Lower leg skin (tissue), 4 donors: Measurements from ENCODE around the gene CDKL4. TPM values are rescaled to one million over a fixed set of nuclear protein-coding genes. Genes with fewer than 3 reads are reported as not detected.

Source experiments
- DNase-seq, 2 donors: peaks; one replicate each; pipeline ENCODE4 v3.0.0-alpha.2; 2019; ENCODE audit warnings: low spot score in 2 of 2
- H3K4me3 ChIP-seq: fragments of 200-600 bp; sonication (generic); 2 replicates; pipeline ENCODE4 v1.5.1; 2017; ENCODE audit warnings: mild to moderate bottlenecking, low read depth; ENCODE audit not compliant: poor library complexity, severe bottlenecking
- POLR2A ChIP-seq, 2 donors: fragments of 450-650 bp; IDR thresholded peaks; one replicate each; pipeline ENCODE4 v1.6.1; 2016 to 2017; ENCODE audit warnings: antibody characterized with exemption in 2 of 2, mild to moderate bottlenecking in 1 of 2, moderate library complexity in 1 of 2
- WGBS, 2 donors: methylation state at CpG; one replicate each; pipeline ENCODE4 v1.1.5; 2018; 5-methylcytosine and 5-hydroxymethylcytosine counted together
- intact Hi-C: fragments of 100-400 bp; cut with DNase I; formaldehyde crosslinking; loops from one replicate; pipeline ENCODE4 v1.15.0; 2023; ENCODE audit warnings: low total_unique reads
- total RNA-seq, 4 donors: library from RNA; depleted of rRNA; stranded (reverse); fragments of >200 nt; gene quantifications; one replicate each; pipeline ENCODE4 v1.1.0, GENCODE V29; 2016
- TF ChIP-seq, protein P1 (sequence below), 3 donors: fragments of 450-650 bp; IDR thresholded peaks; one replicate each; pipeline ENCODE4 v1.5.1; 2016; ENCODE audit warnings: antibody characterized with exemption in 3 of 3, mild to moderate bottlenecking in 3 of 3, moderate library complexity in 2 of 3

CDKL4 gene
- total RNA-seq, 4 donors from 2014 or later, result 0.74 to 1.1 TPM; not detected in 2

DNA sequence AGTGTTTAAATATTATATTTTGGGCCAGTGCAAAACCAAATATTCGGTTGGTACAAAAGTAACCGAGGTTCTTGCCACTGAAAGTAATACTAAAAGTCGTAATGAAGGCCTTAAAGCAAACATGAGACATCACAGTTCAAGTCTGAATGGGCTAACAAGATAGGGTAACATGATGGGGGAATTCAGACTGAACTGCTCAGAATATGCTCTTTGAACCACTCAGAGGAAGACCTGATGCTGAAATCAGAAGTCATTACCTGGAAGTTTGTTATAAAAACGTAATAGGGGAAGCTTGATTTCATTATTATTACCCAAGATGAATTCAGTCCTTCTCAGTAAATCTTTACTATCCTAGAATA lies 26.6 kb downstream of the CDKL4 start:
- TF ChIP-seq, protein P1, sequence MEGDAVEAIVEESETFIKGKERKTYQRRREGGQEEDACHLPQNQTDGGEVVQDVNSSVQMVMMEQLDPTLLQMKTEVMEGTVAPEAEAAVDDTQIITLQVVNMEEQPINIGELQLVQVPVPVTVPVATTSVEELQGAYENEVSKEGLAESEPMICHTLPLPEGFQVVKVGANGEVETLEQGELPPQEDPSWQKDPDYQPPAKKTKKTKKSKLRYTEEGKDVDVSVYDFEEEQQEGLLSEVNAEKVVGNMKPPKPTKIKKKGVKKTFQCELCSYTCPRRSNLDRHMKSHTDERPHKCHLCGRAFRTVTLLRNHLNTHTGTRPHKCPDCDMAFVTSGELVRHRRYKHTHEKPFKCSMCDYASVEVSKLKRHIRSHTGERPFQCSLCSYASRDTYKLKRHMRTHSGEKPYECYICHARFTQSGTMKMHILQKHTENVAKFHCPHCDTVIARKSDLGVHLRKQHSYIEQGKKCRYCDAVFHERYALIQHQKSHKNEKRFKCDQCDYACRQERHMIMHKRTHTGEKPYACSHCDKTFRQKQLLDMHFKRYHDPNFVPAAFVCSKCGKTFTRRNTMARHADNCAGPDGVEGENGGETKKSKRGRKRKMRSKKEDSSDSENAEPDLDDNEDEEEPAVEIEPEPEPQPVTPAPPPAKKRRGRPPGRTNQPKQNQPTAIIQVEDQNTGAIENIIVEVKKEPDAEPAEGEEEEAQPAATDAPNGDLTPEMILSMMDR (IDR thresholded peaks at IDR 0.05), result no peak
- TF ChIP-seq POLR2A (IDR thresholded peaks at IDR 0.05), result no peak
- no peak for DNase-seq
- 80 to 81% methylated on average over 4 of the region's 4 CpGs for WGBS, 2 donors
- H3K4me3 ChIP-seq, result no peak overlapping the region
- intact Hi-C loops, result no loop called here

DNA sequence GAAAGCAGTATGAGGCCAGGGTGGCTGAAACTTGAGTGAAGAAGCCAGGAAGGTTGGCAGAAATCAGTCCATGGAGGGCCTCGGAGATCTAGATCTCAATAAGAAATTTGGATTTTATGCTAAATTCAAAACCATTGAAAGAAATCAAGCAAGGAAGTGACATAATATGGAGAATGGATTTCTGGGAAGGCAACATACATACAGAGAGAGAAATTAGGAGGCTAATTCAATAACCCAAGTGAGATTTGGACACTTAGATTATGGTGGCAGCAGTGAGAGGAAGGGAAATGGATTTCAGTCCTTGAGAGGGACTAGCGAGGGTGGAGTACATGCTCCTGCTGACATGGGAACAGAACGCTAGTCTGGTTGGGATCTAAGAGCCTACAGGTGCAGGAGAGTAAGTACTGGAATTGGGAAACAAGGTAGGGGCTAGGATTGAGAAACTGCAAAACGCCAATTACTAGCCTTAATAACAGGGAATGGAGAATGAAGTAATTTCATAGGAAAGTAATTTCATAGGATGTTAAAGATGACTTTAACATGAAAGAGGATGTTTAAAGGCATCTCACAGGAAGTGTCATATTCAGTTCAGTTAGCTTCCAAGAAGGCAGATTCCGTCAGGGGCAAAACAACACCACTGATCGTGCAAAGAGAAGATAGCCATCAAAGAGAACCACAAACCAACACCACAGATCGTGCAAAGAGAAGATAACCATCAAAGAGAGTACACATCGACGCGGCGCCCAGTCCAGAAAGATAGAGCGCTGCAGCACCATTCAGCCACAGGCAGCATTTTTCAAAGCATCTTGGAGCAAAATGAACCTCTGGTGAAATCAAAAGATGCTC lies 27.2 kb downstream of the CDKL4 start:
- TF ChIP-seq, protein P1 (IDR thresholded peaks at IDR 0.05), result no peak
- TF ChIP-seq POLR2A (IDR thresholded peaks at IDR 0.05), result no peak
- WGBS, 2 donors, result 74 to 80% methylated on average over 12 of the region's 12 CpGs
- intact Hi-C loops, result no loop called here
- no peak overlapping the region for H3K4me3 ChIP-seq
- no peak for DNase-seq

DNA sequence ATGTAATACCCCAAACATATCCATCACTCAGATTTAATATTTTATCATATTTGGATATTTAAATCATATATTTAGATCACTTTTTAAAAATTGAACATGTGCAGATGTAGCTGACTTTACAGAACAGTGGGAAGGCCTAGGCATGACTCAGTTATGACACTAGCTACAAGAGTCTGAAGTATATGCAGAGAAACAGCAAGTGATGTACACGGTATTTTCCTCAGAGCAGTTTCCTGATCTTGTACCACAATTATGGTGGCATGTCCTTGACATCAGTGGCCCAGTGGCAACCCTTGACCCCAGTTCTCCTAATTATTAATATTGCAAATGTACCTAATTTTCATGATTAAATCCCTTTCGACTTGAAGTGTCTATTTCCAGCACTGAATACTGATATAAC lies 28.2 kb downstream of the CDKL4 start:
- no peak overlapping the region for H3K4me3 ChIP-seq
- DNase-seq, result no peak
- intact Hi-C loops, result no loop called here
- TF ChIP-seq, protein P1 (IDR thresholded peaks at IDR 0.05), result no peak
- TF ChIP-seq POLR2A (IDR thresholded peaks at IDR 0.05), result no peak
- WGBS, 2 donors, result 84 to 86% methylated on average over 2 of the region's 2 CpGs

DNA sequence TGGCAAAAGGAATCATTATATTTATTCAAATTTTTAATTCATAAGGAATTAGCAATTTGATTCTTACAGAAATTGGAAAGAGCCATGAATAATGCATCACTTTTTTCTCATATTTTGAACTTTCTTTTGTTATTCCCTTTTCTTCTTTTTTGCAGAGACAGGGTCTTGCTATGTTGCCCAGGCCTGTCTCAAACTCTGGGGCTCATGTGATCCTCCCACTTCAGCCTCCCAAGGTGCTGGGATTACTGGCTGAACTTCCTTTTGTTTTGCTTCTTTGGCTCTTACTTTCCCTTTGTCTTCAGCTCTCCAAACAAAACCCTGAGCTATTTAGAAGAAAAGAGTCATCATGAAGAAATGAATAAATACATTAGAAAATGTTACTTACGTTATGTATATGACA lies 30.8 kb downstream of the CDKL4 start:
- H3K4me3 ChIP-seq, result no peak overlapping the region
- intact Hi-C loops, result no loop called here
- no peak for DNase-seq
- 92 to 93% methylated on average over 1 of the region's 1 CpG for WGBS, 2 donors
- TF ChIP-seq, protein P1 (IDR thresholded peaks at IDR 0.05), result no peak
- no peak for TF ChIP-seq POLR2A (IDR thresholded peaks at IDR 0.05)

DNA sequence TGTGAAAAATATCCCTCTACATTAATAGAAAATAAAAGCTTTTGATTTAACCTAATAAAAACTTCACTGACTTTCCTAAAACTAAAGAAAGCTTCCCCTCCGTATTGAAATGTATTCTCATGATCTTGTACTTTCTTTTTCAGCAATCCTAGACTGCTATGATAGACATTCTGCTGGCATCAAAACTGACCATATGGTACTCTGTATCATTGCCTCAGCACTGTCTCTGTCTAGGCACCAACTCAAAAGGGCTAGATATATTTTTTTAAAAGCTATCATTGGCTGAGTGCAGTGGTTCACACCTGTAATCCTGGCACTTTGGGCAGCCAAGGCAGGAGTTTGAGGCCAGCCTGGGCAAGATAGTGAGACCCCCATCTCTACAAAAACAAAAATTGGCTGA lies 32.9 kb downstream of the CDKL4 start:
- intact Hi-C loops, result no loop called here
- DNase-seq, result no peak
- H3K4me3 ChIP-seq, result no peak overlapping the region
- 70 to 80% methylated on average over 1 of the region's 1 CpG for WGBS, 2 donors
- TF ChIP-seq, protein P1 (IDR thresholded peaks at IDR 0.05), result no peak
- no peak for TF ChIP-seq POLR2A (IDR thresholded peaks at IDR 0.05)

DNA sequence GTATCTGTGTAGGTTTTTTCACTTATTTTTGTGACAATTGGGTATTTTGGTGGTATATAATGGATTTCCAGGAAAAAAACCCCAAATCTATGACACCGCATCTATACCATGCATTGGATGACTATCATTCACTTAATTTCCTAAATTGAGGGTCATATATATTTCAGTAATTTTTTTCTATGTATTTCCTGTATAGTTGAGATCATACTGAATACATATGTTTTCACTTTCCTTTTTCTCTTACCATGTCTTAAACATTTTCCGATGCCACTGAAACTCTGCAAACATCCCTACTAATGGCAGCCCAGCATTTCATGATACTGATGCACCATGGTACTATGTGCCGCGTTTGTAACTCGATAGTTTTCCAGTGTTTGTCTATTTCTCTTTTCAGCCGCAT lies 40.4 kb downstream of the CDKL4 start:
- no peak overlapping the region for H3K4me3 ChIP-seq
- no peak for TF ChIP-seq POLR2A (IDR thresholded peaks at IDR 0.05)
- TF ChIP-seq, protein P1 (IDR thresholded peaks at IDR 0.05), result no peak
- DNase-seq, result no peak
- WGBS, 2 donors, result 76 to 78% methylated on average over 6 of the region's 6 CpGs
- intact Hi-C loops, result no loop called here
